NCI-H2227 (cell line): Measurements from ENCODE around the gene ZBTB20.

Experiments used
- DNase-seq: peaks from one replicate; lab custom pipeline; 2025; ENCODE audit not compliant: unreplicated experiment; lab: John Stamatoyannopoulos, UW

Gene ZBTB20

GRCh38 chr3:114498539-114499370 lies 648.3 kb downstream of the ZBTB20 start:
- DNase-seq = peak; percentile 73

GRCh38 chr3:114496874-114497273 lies 650.2 kb downstream of the ZBTB20 start:
- no peak for DNase-seq

GRCh38 chr3:114496466-114496865 lies 650.6 kb downstream of the ZBTB20 start:
- DNase-seq = no peak

GRCh38 chr3:114496021-114496434 lies 651.1 kb downstream of the ZBTB20 start:
- no peak for DNase-seq

- DNase-seq = no peak
Observed at GRCh38 chr3:114494498-114494897, 652.6 kb downstream of the ZBTB20 start.

- no peak for DNase-seq
Observed at GRCh38 chr3:114490829-114491228, 656.3 kb downstream of the ZBTB20 start.

- DNase-seq = no peak
Observed at GRCh38 chr3:114487502-114487901, 659.6 kb downstream of the ZBTB20 start.

GRCh38 chr3:114484919-114485318 lies 662.2 kb downstream of the ZBTB20 start:
- no peak for DNase-seq

- DNase-seq = no peak
Observed at GRCh38 chr3:114481113-114481512, 666.0 kb downstream of the ZBTB20 start.

GRCh38 chr3:114480442-114480841 lies 666.6 kb downstream of the ZBTB20 start:
- no peak for DNase-seq

- no peak for DNase-seq
Observed at GRCh38 chr3:114478801-114479200, 668.3 kb downstream of the ZBTB20 start.

GRCh38 chr3:114476511-114476910 lies 670.6 kb downstream of the ZBTB20 start:
- DNase-seq = no peak

GRCh38 chr3:114471478-114471877 lies 675.6 kb downstream of the ZBTB20 start:
- DNase-seq = no peak

- DNase-seq = no peak
Observed at GRCh38 chr3:114469070-114469469, 678.0 kb downstream of the ZBTB20 start.

GRCh38 chr3:114466816-114467215 lies 680.3 kb downstream of the ZBTB20 start:
- no peak for DNase-seq

GRCh38 chr3:114466251-114466650 lies 680.8 kb downstream of the ZBTB20 start:
- DNase-seq = no peak

- no peak for DNase-seq
Observed at GRCh38 chr3:114464548-114464947, 682.5 kb downstream of the ZBTB20 start.

GRCh38 chr3:114462750-114463149 lies 684.3 kb downstream of the ZBTB20 start:
- DNase-seq = no peak

GRCh38 chr3:114460459-114460858 lies 686.6 kb downstream of the ZBTB20 start:
- DNase-seq = no peak

GRCh38 chr3:114456742-114457141 lies 690.3 kb downstream of the ZBTB20 start:
- DNase-seq = no peak

- DNase-seq = no peak
Observed at GRCh38 chr3:114455432-114455831, 691.7 kb downstream of the ZBTB20 start.

GRCh38 chr3:114454551-114455251 lies 692.4 kb downstream of the ZBTB20 start:
- DNase-seq = peak; percentile 18
